GM18861 (cell line): ENCODE results near the gene NUBPL.

ENCODE experiments used
- ATAC-seq: cut with Tn5 transposase; IDR thresholded peaks from one replicate; pipeline ENCODE4 v1.9.1; 2021; ENCODE audit not compliant: unreplicated experiment

The NUBPL gene

DNA sequence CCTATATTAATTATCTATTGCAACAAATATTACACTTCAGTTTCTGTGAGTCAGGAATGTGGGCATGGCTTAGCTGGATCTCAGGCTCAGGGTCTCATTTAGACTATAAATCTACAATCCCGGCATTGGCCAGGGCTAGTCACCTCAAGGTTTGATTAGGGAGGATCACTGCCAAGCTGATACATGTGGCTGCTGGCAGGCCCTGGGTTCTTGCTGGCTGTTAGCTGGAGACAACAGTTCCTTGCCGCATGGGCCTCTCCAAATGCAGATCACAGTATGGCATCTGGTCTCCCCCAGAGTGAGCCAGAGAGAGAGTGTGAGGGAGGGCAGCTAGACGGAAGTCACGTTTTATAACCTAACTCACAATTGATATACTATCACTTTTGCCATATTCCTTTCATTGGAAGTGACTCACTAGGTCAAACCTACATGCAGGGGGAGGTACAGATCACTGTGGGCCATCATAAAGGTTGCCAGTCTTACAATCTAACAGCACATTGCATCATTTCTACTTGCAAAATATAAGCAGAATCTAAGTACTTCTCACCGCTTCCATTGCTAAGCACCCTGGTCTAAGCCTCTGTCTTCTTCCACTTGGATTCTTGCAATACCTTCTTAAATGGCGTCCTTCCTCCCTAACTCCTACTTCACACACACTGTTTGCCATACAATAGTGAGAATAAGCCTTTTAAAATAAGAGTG is 341.9 kb downstream of the NUBPL start:
- ATAC-seq: no peak

DNA sequence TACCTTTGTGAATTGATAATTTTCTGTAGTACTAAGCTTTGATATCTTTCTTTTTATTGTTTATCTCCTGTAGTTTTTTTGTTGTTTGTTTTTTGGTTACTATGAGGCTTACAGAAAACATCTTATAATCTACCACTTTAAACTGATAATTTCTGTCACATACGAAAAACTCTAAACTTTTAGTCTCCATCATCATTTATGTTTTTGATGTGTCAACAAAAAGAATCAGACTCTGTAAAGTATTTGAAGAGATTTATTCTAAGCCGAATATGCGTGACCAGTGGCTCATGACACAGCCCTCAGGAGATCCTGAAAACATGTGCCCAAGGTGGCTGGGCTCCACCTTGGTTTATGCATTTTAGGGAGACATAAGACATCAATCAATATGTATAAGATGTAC is 348.8 kb downstream of the NUBPL start:
- ATAC-seq: no peak
